ENCODE data around the gene GIN1. TPM values are rescaled to one million over a fixed set of nuclear protein-coding genes. Genes with fewer than 3 reads are reported as not detected.

GIN1 gene
- total and polyA plus RNA-seq, 9 donors: 7.6 to 12.5 (median 8.9) TPM

- peaks cover 8% of the 10 kb centered on the region for H3K36me3 ChIP-seq (ENCODE audit: control insufficient read depth, insufficient read depth, low read length)
- no peak overlapping the region for H3K27ac ChIP-seq (ENCODE audit: low read length)
- no peak overlapping the region for H3K4me3 ChIP-seq (ENCODE audit: low read length)
- no peaks in the 10 kb centered on the region for H3K27me3 ChIP-seq (ENCODE audit: control insufficient read depth, insufficient read depth, low read length)
- H3K9me3 ChIP-seq (replicated peaks; ENCODE audit: control insufficient read depth, low read depth, low read length): no peaks in the 10 kb centered on the region
- no peak for DNase-seq
- WGBS (ENCODE audit: insufficient coverage): no CpG with 5 or more reads among the region's 2 CpGs
- H3K4me1 ChIP-seq (ENCODE audit: control insufficient read depth, insufficient read depth, low read length): no peaks in the 10 kb centered on the region
Observed at GRCh38 chr5:103133231-103133630, 13.3 kb upstream of the GIN1 start.

GRCh38 chr5:103132684-103133083, 12.7 kb upstream of the GIN1 start:
- Histone ChIP-seq H3K27ac (ENCODE audit: low read length) (no peak overlapping the region), H3K4me3 (ENCODE audit: low read length) (no peak overlapping the region), H3K27me3 (ENCODE audit: control insufficient read depth, insufficient read depth, low read length) (no peaks in the 10 kb centered on the region), H3K4me1 (ENCODE audit: control insufficient read depth, insufficient read depth, low read length) (no peaks in the 10 kb centered on the region), H3K9me3 (replicated peaks; ENCODE audit: control insufficient read depth, low read depth, low read length) (no peaks in the 10 kb centered on the region), H3K36me3 (ENCODE audit: control insufficient read depth, insufficient read depth, low read length) (peaks cover 8% of the 10 kb centered on the region)
- no peak for DNase-seq
- no CpG with 5 or more reads among the region's 1 CpG for WGBS (ENCODE audit: insufficient coverage)

- no peaks in the 10 kb centered on the region for H3K36me3 ChIP-seq (ENCODE audit: control insufficient read depth, insufficient read depth, low read length)
- no peak overlapping the region for H3K4me3 ChIP-seq (ENCODE audit: low read length)
- H3K9me3 ChIP-seq (replicated peaks; ENCODE audit: control insufficient read depth, low read depth, low read length): no peaks in the 10 kb centered on the region
- no peak overlapping the region for H3K27ac ChIP-seq (ENCODE audit: low read length)
- H3K4me1 ChIP-seq (ENCODE audit: control insufficient read depth, insufficient read depth, low read length): no peaks in the 10 kb centered on the region
- no peaks in the 10 kb centered on the region for H3K27me3 ChIP-seq (ENCODE audit: control insufficient read depth, insufficient read depth, low read length)
- DNase-seq: no peak
Observed at GRCh38 chr5:103128202-103128601, 8.3 kb upstream of the GIN1 start.

GRCh38 chr5:103127292-103127817, 7.4 kb upstream of the GIN1 start:
- peaks cover 4% of the 10 kb centered on the region for H3K4me1 ChIP-seq (ENCODE audit: control insufficient read depth, insufficient read depth, low read length)
- DNase-seq: no peak
- H3K36me3 ChIP-seq (ENCODE audit: control insufficient read depth, insufficient read depth, low read length): peaks cover 3% of the 10 kb centered on the region
- no peaks in the 10 kb centered on the region for H3K27me3 ChIP-seq (ENCODE audit: control insufficient read depth, insufficient read depth, low read length)
- no peaks in the 10 kb centered on the region for H3K9me3 ChIP-seq (replicated peaks; ENCODE audit: control insufficient read depth, low read depth, low read length)
- no peak overlapping the region for H3K27ac ChIP-seq (ENCODE audit: low read length)
- no CpG with 5 or more reads among the region's 2 CpGs for WGBS (ENCODE audit: insufficient coverage)
- H3K4me3 ChIP-seq (ENCODE audit: low read length): no peak overlapping the region

GRCh38 chr5:103126557-103126956, 6.6 kb upstream of the GIN1 start:
- Histone ChIP-seq H3K4me3 (ENCODE audit: low read length) (no peak overlapping the region), H3K27me3 (ENCODE audit: control insufficient read depth, insufficient read depth, low read length) (no peaks in the 10 kb centered on the region), H3K9me3 (replicated peaks; ENCODE audit: control insufficient read depth, low read depth, low read length) (no peaks in the 10 kb centered on the region), H3K4me1 (ENCODE audit: control insufficient read depth, insufficient read depth, low read length) (peaks cover 5% of the 10 kb centered on the region), H3K36me3 (ENCODE audit: control insufficient read depth, insufficient read depth, low read length) (peaks cover 3% of the 10 kb centered on the region), H3K27ac (ENCODE audit: low read length) (no peak overlapping the region)
- 97% methylated on average over 3 of the region's 5 CpGs for WGBS (ENCODE audit: insufficient coverage)
- no peak for DNase-seq

GRCh38 chr5:103122242-103122641, 2.3 kb upstream of the GIN1 start:
- WGBS (ENCODE audit: insufficient coverage): 63% methylated on average over 3 of the region's 3 CpGs

GRCh38 chr5:103120607-103121200, 766 bp upstream of the GIN1 start:
- 2% methylated on average over 7 of the region's 17 CpGs for WGBS (ENCODE audit: insufficient coverage)
- Histone ChIP-seq H3K9me3 (replicated peaks; ENCODE audit: control insufficient read depth, low read depth, low read length) (no peaks in the 10 kb centered on the region), H3K4me1 (ENCODE audit: control insufficient read depth, insufficient read depth, low read length) (peaks cover 7% of the 10 kb centered on the region), H3K36me3 (ENCODE audit: control insufficient read depth, insufficient read depth, low read length) (peaks cover 3% of the 10 kb centered on the region), H3K4me3 (ENCODE audit: low read length) (peak overlapping the region; percentile 86), H3K27ac (ENCODE audit: low read length) (peak overlapping the region; percentile 98), H3K27me3 (ENCODE audit: control insufficient read depth, insufficient read depth, low read length) (no peaks in the 10 kb centered on the region)
- DNase-seq: peak; percentile 46

More at GRCh38 chr5:103122242-103122641, 2.3 kb upstream of the GIN1 start:
- Histone ChIP-seq H3K4me3 (ENCODE audit: low read length) (no peak overlapping the region), H3K36me3 (ENCODE audit: control insufficient read depth, insufficient read depth, low read length) (peaks cover 3% of the 10 kb centered on the region), H3K9me3 (replicated peaks; ENCODE audit: control insufficient read depth, low read depth, low read length) (no peaks in the 10 kb centered on the region), H3K27ac (ENCODE audit: low read length) (no peak overlapping the region), H3K27me3 (ENCODE audit: control insufficient read depth, insufficient read depth, low read length) (no peaks in the 10 kb centered on the region), H3K4me1 (ENCODE audit: control insufficient read depth, insufficient read depth, low read length) (peaks cover 7% of the 10 kb centered on the region)
- DNase-seq: no peak

- H3K9me3 ChIP-seq (replicated peaks; ENCODE audit: control insufficient read depth, low read depth, low read length): no peaks in the 10 kb centered on the region
- H3K27ac ChIP-seq (ENCODE audit: low read length): peak overlapping the region; percentile 98
- 0% methylated on average over 7 of the region's 15 CpGs for WGBS (ENCODE audit: insufficient coverage)
- H3K36me3 ChIP-seq (ENCODE audit: control insufficient read depth, insufficient read depth, low read length): peaks cover 3% of the 10 kb centered on the region
- peak overlapping the region; percentile 86 for H3K4me3 ChIP-seq (ENCODE audit: low read length)
- H3K4me1 ChIP-seq (ENCODE audit: control insufficient read depth, insufficient read depth, low read length): peaks cover 7% of the 10 kb centered on the region
- no peak for DNase-seq
- no peaks in the 10 kb centered on the region for H3K27me3 ChIP-seq (ENCODE audit: control insufficient read depth, insufficient read depth, low read length)
Observed at GRCh38 chr5:103119070-103119764, 721 bp downstream of the GIN1 start.

GRCh38 chr5:103117471-103117991, 2.4 kb downstream of the GIN1 start:
- H3K4me3 ChIP-seq (ENCODE audit: low read length): no peak overlapping the region
- no peak for DNase-seq
- no peaks in the 10 kb centered on the region for H3K36me3 ChIP-seq (ENCODE audit: control insufficient read depth, insufficient read depth, low read length)
- H3K9me3 ChIP-seq (replicated peaks; ENCODE audit: control insufficient read depth, low read depth, low read length): no peaks in the 10 kb centered on the region
- no CpG with 5 or more reads among the region's 4 CpGs for WGBS (ENCODE audit: insufficient coverage)
- no peaks in the 10 kb centered on the region for H3K27me3 ChIP-seq (ENCODE audit: control insufficient read depth, insufficient read depth, low read length)
- H3K4me1 ChIP-seq (ENCODE audit: control insufficient read depth, insufficient read depth, low read length): peaks cover 4% of the 10 kb centered on the region
- H3K27ac ChIP-seq (ENCODE audit: low read length): no peak overlapping the region

GRCh38 chr5:103114440-103114839, 5.5 kb downstream of the GIN1 start:
- Histone ChIP-seq H3K4me3 (ENCODE audit: low read length) (no peak overlapping the region), H3K36me3 (ENCODE audit: control insufficient read depth, insufficient read depth, low read length) (no peaks in the 10 kb centered on the region), H3K9me3 (replicated peaks; ENCODE audit: control insufficient read depth, low read depth, low read length) (no peaks in the 10 kb centered on the region), H3K4me1 (ENCODE audit: control insufficient read depth, insufficient read depth, low read length) (no peaks in the 10 kb centered on the region), H3K27me3 (ENCODE audit: control insufficient read depth, insufficient read depth, low read length) (no peaks in the 10 kb centered on the region), H3K27ac (ENCODE audit: low read length) (no peak overlapping the region)
- no CpG with 5 or more reads among the region's 2 CpGs for WGBS (ENCODE audit: insufficient coverage)
- no peak for DNase-seq

All from muscle of leg (tissue), 11 donors.